GM23338 (cell line): Measurements from ENCODE around the gene OGN. TPM values are rescaled to one million over a fixed set of nuclear protein-coding genes. Genes with fewer than 3 reads are reported as not detected.

Experiments used
- ATAC-seq: fragments of 200-7000 bp; cut with Tn5 transposase; 3 replicates; pipeline ENCODE4 v1.9.1; 2020
- DNase-seq: peaks from one replicate; pipeline ENCODE4 v3.0.0-alpha.2; 2015; ENCODE audit warnings: low spot score
- H2AFZ ChIP-seq: fragments of 200-600 bp; sonication (generic); 2 replicates; pipeline ENCODE4 v1.8.0; 2016; ENCODE audit warnings: antibody characterized with exemption, mild to moderate bottlenecking, moderate library complexity
- H3F3A ChIP-seq: fragments of 200-600 bp; sonication (generic); replicated peaks from 2 replicates; pipeline ENCODE4 v1.8.0; 2017; ENCODE audit warnings: antibody characterized with exemption, mixed run types, low read depth
- H3K27ac ChIP-seq: fragments of 200-600 bp; sonication (generic); 2 replicates; pipeline ENCODE4 v1.6.1; 2016; ENCODE audit warnings: low read depth
- H3K27me3 ChIP-seq: fragments of 200-600 bp; sonication (generic); 2 replicates; pipeline ENCODE4 v1.8.0; 2016; ENCODE audit warnings: mild to moderate bottlenecking, mixed run types, moderate library complexity; ENCODE audit not compliant: insufficient read depth
- H3K36me3 ChIP-seq: fragments of 200-600 bp; sonication (generic); 2 replicates; pipeline ENCODE4 v1.8.0; 2016; ENCODE audit warnings: mild to moderate bottlenecking; ENCODE audit not compliant: insufficient read depth
- H3K4me1 ChIP-seq: fragments of 200-600 bp; sonication (generic); 2 replicates; pipeline ENCODE4 v1.8.0; 2016; ENCODE audit warnings: mild to moderate bottlenecking, moderate library complexity; ENCODE audit not compliant: insufficient read depth
- H3K4me2 ChIP-seq: fragments of 200-600 bp; sonication (generic); 2 replicates; pipeline ENCODE4 v1.7.1; 2017; ENCODE audit warnings: mixed run types
- H3K4me3 ChIP-seq: fragments of 200-600 bp; sonication (generic); 2 replicates; pipeline ENCODE4 v1.6.1; 2016; ENCODE audit warnings: mixed run types
- H3K79me2 ChIP-seq: fragments of 200-600 bp; sonication (generic); replicated peaks from 2 replicates; pipeline ENCODE4 v1.8.0; 2017; ENCODE audit warnings: mild to moderate bottlenecking; ENCODE audit not compliant: insufficient read depth
- H3K9me2 ChIP-seq: fragments of 200-600 bp; sonication (generic); 2 replicates; pipeline ENCODE4 v1.8.0; 2017; ENCODE audit not compliant: insufficient read depth
- H4K20me1 ChIP-seq: fragments of 200-600 bp; sonication (generic); replicated peaks from 2 replicates; pipeline ENCODE4 v1.8.0; 2017; ENCODE audit warnings: mild to moderate bottlenecking; ENCODE audit not compliant: insufficient read depth
- H3K27ac Mint-ChIP-seq: 2 replicates; pipeline ENCODE4 v1.8.0; 2020; ENCODE audit warnings: inconsistent platforms, mild to moderate bottlenecking, moderate library complexity, mixed read lengths
- H3K27me3 Mint-ChIP-seq: 3 replicates; pipeline ENCODE4 v1.8.0; 2022; ENCODE audit warnings: low read depth, mild to moderate bottlenecking, moderate library complexity, mixed read lengths, inconsistent platforms; ENCODE audit not compliant: insufficient read depth, poor library complexity
- H3K36me3 Mint-ChIP-seq: 3 replicates; pipeline ENCODE4 v1.8.0; 2021; ENCODE audit warnings: low read depth, mild to moderate bottlenecking, inconsistent platforms, moderate library complexity, mixed read lengths
- H3K4me1 Mint-ChIP-seq: 3 replicates; pipeline ENCODE4 v1.8.0; 2020; ENCODE audit warnings: mild to moderate bottlenecking, inconsistent platforms, mixed read lengths
- H3K4me3 Mint-ChIP-seq: 3 replicates; pipeline ENCODE4 v1.8.0; 2021; ENCODE audit warnings: moderate library complexity, mild to moderate bottlenecking, inconsistent platforms, mixed read lengths
- H3K9me3 Mint-ChIP-seq: 3 replicates; pipeline ENCODE4 v1.8.0; 2020; ENCODE audit warnings: moderate library complexity, mild to moderate bottlenecking, inconsistent platforms, mixed read lengths
- CREB1 ChIP-seq: fragments of 250-450 bp; sonication (Bioruptor Pico); IDR thresholded peaks from 2 replicates; pipeline ENCODE4 v1.5.0; 2020; ENCODE audit warnings: low read depth, mild to moderate bottlenecking, moderate library complexity
- EZH2 ChIP-seq: fragments of 200-600 bp; sonication (generic); IDR thresholded peaks from one replicate; pipeline ENCODE4 v1.8.0; 2017; ENCODE audit warnings: antibody characterized with exemption, mild to moderate bottlenecking, low read depth; ENCODE audit not compliant: unreplicated experiment
- EZH2phosphoT487 ChIP-seq: fragments of 200-600 bp; sonication (generic); IDR thresholded peaks from one replicate; pipeline ENCODE4 v1.8.1; 2018; ENCODE audit warnings: antibody characterized with exemption; ENCODE audit not compliant: unreplicated experiment
- JUNB ChIP-seq: IDR thresholded peaks from one replicate; pipeline ENCODE4 v1.6.1; 2016; ENCODE audit warnings: antibody characterized with exemption; ENCODE audit not compliant: unreplicated experiment
- NANOG ChIP-seq: IDR thresholded peaks from 2 replicates; pipeline ENCODE4 v1.6.1; 2016; ENCODE audit warnings: antibody characterized with exemption, borderline replicate concordance
- ZNF114 ChIP-seq: fragments of 250-450 bp; sonication (Bioruptor Pico); IDR thresholded peaks from 2 replicates; pipeline ENCODE4 v1.5.0; 2020; ENCODE audit warnings: mild to moderate bottlenecking, moderate library complexity
- polyA plus RNA-seq: library from polyadenylated mRNA; unstranded; fragments of >200 nt; fragmentation: Nextera tagmentation; extraction: Ambion mirVana; gene quantifications from 2 replicates; pipeline ENCODE4 v1.2.1, GENCODE V29; 2016
- total RNA-seq: library from RNA; depleted of rRNA; stranded (reverse); fragments of >200 nt; shearing (Covaris generic); gene quantifications from 2 replicates; pipeline ENCODE4 v1.2.3, GENCODE V29; 2014
- TF ChIP-seq, protein P1 (sequence below): fragments of 250-450 bp; sonication (Bioruptor Pico); IDR thresholded peaks from 2 replicates; pipeline ENCODE4 v1.5.0; 2020; ENCODE audit warnings: mild to moderate bottlenecking, moderate library complexity
- TF ChIP-seq, protein P2 (sequence below): IDR thresholded peaks from one replicate; pipeline ENCODE4 v1.6.1; 2018; ENCODE audit warnings: antibody characterized with exemption; ENCODE audit not compliant: unreplicated experiment
- TF ChIP-seq, protein P3 (sequence below): IDR thresholded peaks from 2 replicates; pipeline ENCODE4 v1.6.1; 2016; ENCODE audit warnings: antibody characterized with exemption

Gene OGN
- total and polyA plus RNA-seq, 2 experiments from 2014 or later, result 2.5 TPM; not detected in 1

DNA sequence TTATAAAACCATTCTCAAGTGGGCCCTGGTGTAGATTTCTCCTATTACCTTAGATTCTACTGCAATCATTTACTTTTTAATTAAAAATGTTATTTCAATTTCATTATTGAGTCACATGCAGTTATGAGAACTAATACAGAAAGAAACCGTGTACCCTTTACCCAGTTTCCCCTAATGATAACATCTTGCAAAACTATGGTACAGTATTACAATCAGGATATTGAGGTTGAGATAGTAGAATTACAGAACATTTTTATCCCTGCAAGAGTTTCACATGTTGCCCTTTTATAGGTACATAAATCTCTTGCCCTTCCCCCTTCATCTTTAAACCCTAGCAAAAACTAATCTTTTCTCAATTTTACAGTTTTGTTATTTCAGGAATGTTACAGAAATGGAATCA is 30.9 kb upstream of the OGN start:
- TF ChIP-seq NANOG (no peak), CREB1 (CRISPR knock-in tag) (no peak), EZH2 (no peak)
- TF ChIP-seq, protein P1, sequence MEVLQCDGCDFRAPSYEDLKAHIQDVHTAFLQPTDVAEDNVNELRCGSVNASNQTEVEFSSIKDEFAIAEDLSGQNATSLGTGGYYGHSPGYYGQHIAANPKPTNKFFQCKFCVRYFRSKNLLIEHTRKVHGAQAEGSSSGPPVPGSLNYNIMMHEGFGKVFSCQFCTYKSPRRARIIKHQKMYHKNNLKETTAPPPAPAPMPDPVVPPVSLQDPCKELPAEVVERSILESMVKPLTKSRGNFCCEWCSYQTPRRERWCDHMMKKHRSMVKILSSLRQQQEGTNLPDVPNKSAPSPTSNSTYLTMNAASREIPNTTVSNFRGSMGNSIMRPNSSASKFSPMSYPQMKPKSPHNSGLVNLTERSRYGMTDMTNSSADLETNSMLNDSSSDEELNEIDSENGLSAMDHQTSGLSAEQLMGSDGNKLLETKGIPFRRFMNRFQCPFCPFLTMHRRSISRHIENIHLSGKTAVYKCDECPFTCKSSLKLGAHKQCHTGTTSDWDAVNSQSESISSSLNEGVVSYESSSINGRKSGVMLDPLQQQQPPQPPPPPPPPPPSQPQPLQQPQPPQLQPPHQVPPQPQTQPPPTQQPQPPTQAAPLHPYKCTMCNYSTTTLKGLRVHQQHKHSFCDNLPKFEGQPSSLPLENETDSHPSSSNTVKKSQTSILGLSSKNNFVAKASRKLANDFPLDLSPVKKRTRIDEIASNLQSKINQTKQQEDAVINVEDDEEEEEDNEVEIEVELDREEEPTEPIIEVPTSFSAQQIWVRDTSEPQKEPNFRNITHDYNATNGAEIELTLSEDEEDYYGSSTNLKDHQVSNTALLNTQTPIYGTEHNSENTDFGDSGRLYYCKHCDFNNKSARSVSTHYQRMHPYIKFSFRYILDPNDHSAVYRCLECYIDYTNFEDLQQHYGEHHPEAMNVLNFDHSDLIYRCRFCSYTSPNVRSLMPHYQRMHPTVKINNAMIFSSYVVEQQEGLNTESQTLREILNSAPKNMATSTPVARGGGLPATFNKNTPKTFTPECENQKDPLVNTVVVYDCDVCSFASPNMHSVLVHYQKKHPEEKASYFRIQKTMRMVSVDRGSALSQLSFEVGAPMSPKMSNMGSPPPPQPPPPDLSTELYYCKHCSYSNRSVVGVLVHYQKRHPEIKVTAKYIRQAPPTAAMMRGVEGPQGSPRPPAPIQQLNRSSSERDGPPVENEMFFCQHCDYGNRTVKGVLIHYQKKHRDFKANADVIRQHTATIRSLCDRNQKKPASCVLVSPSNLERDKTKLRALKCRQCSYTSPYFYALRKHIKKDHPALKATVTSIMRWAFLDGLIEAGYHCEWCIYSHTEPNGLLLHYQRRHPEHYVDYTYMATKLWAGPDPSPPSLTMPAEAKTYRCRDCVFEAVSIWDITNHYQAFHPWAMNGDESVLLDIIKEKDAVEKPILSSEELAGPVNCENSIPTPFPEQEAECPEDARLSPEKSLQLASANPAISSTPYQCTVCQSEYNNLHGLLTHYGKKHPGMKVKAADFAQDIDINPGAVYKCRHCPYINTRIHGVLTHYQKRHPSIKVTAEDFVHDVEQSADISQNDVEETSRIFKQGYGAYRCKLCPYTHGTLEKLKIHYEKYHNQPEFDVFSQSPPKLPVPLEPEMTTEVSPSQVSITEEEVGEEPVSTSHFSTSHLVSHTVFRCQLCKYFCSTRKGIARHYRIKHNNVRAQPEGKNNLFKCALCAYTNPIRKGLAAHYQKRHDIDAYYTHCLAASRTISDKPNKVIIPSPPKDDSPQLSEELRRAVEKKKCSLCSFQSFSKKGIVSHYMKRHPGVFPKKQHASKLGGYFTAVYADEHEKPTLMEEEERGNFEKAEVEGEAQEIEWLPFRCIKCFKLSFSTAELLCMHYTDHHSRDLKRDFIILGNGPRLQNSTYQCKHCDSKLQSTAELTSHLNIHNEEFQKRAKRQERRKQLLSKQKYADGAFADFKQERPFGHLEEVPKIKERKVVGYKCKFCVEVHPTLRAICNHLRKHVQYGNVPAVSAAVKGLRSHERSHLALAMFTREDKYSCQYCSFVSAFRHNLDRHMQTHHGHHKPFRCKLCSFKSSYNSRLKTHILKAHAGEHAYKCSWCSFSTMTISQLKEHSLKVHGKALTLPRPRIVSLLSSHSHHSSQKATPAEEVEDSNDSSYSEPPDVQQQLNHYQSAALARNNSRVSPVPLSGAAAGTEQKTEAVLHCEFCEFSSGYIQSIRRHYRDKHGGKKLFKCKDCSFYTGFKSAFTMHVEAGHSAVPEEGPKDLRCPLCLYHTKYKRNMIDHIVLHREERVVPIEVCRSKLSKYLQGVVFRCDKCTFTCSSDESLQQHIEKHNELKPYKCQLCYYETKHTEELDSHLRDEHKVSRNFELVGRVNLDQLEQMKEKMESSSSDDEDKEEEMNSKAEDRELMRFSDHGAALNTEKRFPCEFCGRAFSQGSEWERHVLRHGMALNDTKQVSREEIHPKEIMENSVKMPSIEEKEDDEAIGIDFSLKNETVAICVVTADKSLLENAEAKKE, result no peak
- Histone ChIP-seq H2AFZ (no peak overlapping the region), H3K36me3 (no peaks in the 10 kb centered on the region), H3F3A (no peaks in the 10 kb centered on the region), H3K4me3 (no peak overlapping the region), H4K20me1 (no peaks in the 10 kb centered on the region), H3K27me3 (no peaks in the 10 kb centered on the region), H3K4me1 (no peaks in the 10 kb centered on the region), H3K27ac (no peak overlapping the region), H3K9me2 (no peaks in the 10 kb centered on the region; the same call in 1 of the 2 replicates), H3K79me2 (no peaks in the 10 kb centered on the region), H3K4me2 (no peak overlapping the region)
- H3K27me3 Mint-ChIP-seq, result peaks cover 4% of the 10 kb centered on the region
- H3K4me1 Mint-ChIP-seq, result no peaks in the 10 kb centered on the region
- H3K4me3 Mint-ChIP-seq, result no peak overlapping the region
- no peak for ATAC-seq
- no peak overlapping the region for H3K27ac Mint-ChIP-seq
- H3K36me3 Mint-ChIP-seq, result no peaks in the 10 kb centered on the region
- no peaks in the 10 kb centered on the region for H3K9me3 Mint-ChIP-seq
- DNase-seq, result no peak

DNA sequence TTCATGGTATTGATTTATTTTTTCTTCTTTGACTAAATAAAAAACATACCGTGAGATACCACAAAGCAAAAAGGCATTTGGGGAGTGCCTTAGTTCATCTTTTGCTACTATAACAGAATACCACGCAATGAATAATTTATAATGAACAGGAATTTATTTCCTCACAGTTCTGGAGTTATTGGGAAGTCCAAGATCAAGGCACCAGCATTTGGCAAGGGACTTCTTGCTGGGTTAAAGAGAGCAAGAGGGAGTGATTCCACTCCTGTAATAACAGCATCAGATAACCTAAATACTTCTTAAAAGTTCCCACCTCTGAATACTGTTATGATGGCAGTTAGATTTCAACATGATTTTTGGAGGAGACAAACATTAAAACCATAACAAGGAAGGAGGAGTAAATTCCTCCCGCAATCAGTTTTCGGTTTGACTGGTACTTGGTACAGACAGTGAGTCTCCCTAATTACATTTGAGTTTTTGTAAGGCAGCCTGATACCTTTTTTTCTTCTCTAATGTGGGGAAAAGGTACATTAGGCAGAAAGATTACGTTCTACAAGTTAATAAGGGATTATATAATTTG is 28.7 kb upstream of the OGN start:
- no peak for TF ChIP-seq NANOG
- no peak for TF ChIP-seq ZNF114
- TF ChIP-seq EZH2phosphoT487, result no peak
- TF ChIP-seq, protein P2, sequence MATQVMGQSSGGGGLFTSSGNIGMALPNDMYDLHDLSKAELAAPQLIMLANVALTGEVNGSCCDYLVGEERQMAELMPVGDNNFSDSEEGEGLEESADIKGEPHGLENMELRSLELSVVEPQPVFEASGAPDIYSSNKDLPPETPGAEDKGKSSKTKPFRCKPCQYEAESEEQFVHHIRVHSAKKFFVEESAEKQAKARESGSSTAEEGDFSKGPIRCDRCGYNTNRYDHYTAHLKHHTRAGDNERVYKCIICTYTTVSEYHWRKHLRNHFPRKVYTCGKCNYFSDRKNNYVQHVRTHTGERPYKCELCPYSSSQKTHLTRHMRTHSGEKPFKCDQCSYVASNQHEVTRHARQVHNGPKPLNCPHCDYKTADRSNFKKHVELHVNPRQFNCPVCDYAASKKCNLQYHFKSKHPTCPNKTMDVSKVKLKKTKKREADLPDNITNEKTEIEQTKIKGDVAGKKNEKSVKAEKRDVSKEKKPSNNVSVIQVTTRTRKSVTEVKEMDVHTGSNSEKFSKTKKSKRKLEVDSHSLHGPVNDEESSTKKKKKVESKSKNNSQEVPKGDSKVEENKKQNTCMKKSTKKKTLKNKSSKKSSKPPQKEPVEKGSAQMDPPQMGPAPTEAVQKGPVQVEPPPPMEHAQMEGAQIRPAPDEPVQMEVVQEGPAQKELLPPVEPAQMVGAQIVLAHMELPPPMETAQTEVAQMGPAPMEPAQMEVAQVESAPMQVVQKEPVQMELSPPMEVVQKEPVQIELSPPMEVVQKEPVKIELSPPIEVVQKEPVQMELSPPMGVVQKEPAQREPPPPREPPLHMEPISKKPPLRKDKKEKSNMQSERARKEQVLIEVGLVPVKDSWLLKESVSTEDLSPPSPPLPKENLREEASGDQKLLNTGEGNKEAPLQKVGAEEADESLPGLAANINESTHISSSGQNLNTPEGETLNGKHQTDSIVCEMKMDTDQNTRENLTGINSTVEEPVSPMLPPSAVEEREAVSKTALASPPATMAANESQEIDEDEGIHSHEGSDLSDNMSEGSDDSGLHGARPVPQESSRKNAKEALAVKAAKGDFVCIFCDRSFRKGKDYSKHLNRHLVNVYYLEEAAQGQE, result no peak
- no peak for TF ChIP-seq JUNB
- TF ChIP-seq, protein P3, sequence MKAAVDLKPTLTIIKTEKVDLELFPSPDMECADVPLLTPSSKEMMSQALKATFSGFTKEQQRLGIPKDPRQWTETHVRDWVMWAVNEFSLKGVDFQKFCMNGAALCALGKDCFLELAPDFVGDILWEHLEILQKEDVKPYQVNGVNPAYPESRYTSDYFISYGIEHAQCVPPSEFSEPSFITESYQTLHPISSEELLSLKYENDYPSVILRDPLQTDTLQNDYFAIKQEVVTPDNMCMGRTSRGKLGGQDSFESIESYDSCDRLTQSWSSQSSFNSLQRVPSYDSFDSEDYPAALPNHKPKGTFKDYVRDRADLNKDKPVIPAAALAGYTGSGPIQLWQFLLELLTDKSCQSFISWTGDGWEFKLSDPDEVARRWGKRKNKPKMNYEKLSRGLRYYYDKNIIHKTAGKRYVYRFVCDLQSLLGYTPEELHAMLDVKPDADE, result no peak
- TF ChIP-seq EZH2, result no peak
- H4K20me1 ChIP-seq, result no peaks in the 10 kb centered on the region
- no peaks in the 10 kb centered on the region for H3K27me3 Mint-ChIP-seq

More for the DNA sequence above, 28.7 kb upstream of the OGN start:
- Histone ChIP-seq H3K36me3 (no peaks in the 10 kb centered on the region), H3K4me2 (no peak overlapping the region), H3F3A (no peaks in the 10 kb centered on the region), H3K4me1 (no peaks in the 10 kb centered on the region), H2AFZ (no peak overlapping the region), H3K9me2 (no peaks in the 10 kb centered on the region; the same call in 1 of the 2 replicates), H3K79me2 (no peaks in the 10 kb centered on the region), H3K27ac (no peak overlapping the region), H3K4me3 (no peak overlapping the region), H3K27me3 (no peaks in the 10 kb centered on the region)
- H3K27ac Mint-ChIP-seq, result no peak overlapping the region
- H3K9me3 Mint-ChIP-seq, result no peaks in the 10 kb centered on the region
- no peak overlapping the region for H3K4me3 Mint-ChIP-seq
- H3K4me1 Mint-ChIP-seq, result no peaks in the 10 kb centered on the region
- no peak for ATAC-seq
- DNase-seq, result no peak
- H3K36me3 Mint-ChIP-seq, result no peaks in the 10 kb centered on the region
